ENCODE measurements around the gene ZBTB46. TPM values are rescaled to one million over a fixed set of nuclear protein-coding genes. Genes with fewer than 3 reads are reported as not detected.

Gene ZBTB46
- polyA plus RNA-seq, 1 experiment, result 2.0 TPM

- H3K9me3 ChIP-seq (ENCODE audit: control insufficient read depth, insufficient read depth, low read length), result peaks cover 7% of the 10 kb centered on the region; the same call in 1 of the 2 replicates
- no peaks in the 10 kb centered on the region for H3K27me3 ChIP-seq (ENCODE audit: control insufficient read depth, insufficient read depth, low read length)
- POLR2A ChIA-PET, result interaction anchor here (0.6 to 2.5 kb wide), 4 partner anchors 30 to 328 kb away, joined by 5 to 17 read pairs (median 6); partner anchors contain the start of genes TCEA2 and TPD52L2
- no peak for TF ChIP-seq CTCF (IDR thresholded peaks at IDR 0.05; ENCODE audit: low read depth, low read length)
- no peak overlapping the region for H3K4me3 ChIP-seq (ENCODE audit: low read depth, low read length)
- peak overlapping the region; percentile 92 for H3K27ac ChIP-seq (ENCODE audit: low read depth, low read length)
- CTCF ChIA-PET, result no interaction called here
- DNase-seq (ENCODE audit: low read depth, low spot score), result peak; percentile 96
Measured at GRCh38 chr20:63835021-63835858, 4.2 kb upstream of the ZBTB46 start.

GRCh38 chr20:63834491-63834880 lies 3.4 kb upstream of the ZBTB46 start:
- ChIA-PET CTCF (interaction anchor here (1.2 kb wide), 1 partner anchor 59 kb away, joined by 3 read pairs; no protein-coding TSS in a partner anchor), POLR2A (interaction anchor here (0.6 to 2.5 kb wide), 4 partner anchors 31 to 327 kb away, joined by 5 to 17 read pairs (median 6); partner anchors contain the start of genes TCEA2 and TPD52L2)
- H3K27me3 ChIP-seq (ENCODE audit: control insufficient read depth, insufficient read depth, low read length), result no peaks in the 10 kb centered on the region
- no peak for DNase-seq (ENCODE audit: low read depth, low spot score)
- peaks cover 7% of the 10 kb centered on the region; the same call in 1 of the 2 replicates for H3K9me3 ChIP-seq (ENCODE audit: control insufficient read depth, insufficient read depth, low read length)
- peak overlapping the region; percentile 92 for H3K27ac ChIP-seq (ENCODE audit: low read depth, low read length)
- H3K4me3 ChIP-seq (ENCODE audit: low read depth, low read length), result no peak overlapping the region
- TF ChIP-seq CTCF (IDR thresholded peaks at IDR 0.05; ENCODE audit: low read depth, low read length), result no peak

- Histone ChIP-seq H3K27ac (ENCODE audit: low read depth, low read length) (peak overlapping the region; percentile 92), H3K4me3 (ENCODE audit: low read depth, low read length) (no peak overlapping the region), H3K9me3 (ENCODE audit: control insufficient read depth, insufficient read depth, low read length) (peaks cover 7% of the 10 kb centered on the region; the same call in 1 of the 2 replicates), H3K27me3 (ENCODE audit: control insufficient read depth, insufficient read depth, low read length) (no peaks in the 10 kb centered on the region)
- peak; percentile 74 for DNase-seq (ENCODE audit: low read depth, low spot score)
- no peak for TF ChIP-seq CTCF (IDR thresholded peaks at IDR 0.05; ENCODE audit: low read depth, low read length)
- CTCF ChIA-PET, result interaction anchor here (1.2 kb wide), 1 partner anchor 59 kb away, joined by 3 read pairs; no protein-coding TSS in a partner anchor
- POLR2A ChIA-PET, result interaction anchor here (0.6 to 2.5 kb wide), 5 partner anchors 12 to 953 kb away, joined by 3 to 17 read pairs (median 3); partner anchors contain the start of genes SLC2A4RG and TPD52L2
Measured at GRCh38 chr20:63833776-63834490, 2.9 kb upstream of the ZBTB46 start.

- H3K4me3 ChIP-seq (ENCODE audit: low read depth, low read length), result peak overlapping the region; percentile 7; the same call in 1 of the 2 replicates
- TF ChIP-seq CTCF (IDR thresholded peaks at IDR 0.05; ENCODE audit: low read depth, low read length), result no peak
- DNase-seq (ENCODE audit: low read depth, low spot score), result no peak
- POLR2A ChIA-PET, result no interaction called here
- H3K9me3 ChIP-seq (ENCODE audit: control insufficient read depth, insufficient read depth, low read length), result peaks cover 7% of the 10 kb centered on the region; the same call in 1 of the 2 replicates
- no peak overlapping the region for H3K27ac ChIP-seq (ENCODE audit: low read depth, low read length)
- CTCF ChIA-PET, result no interaction called here
- H3K27me3 ChIP-seq (ENCODE audit: control insufficient read depth, insufficient read depth, low read length), result no peaks in the 10 kb centered on the region
Measured at GRCh38 chr20:63831993-63832686, 1.1 kb upstream of the ZBTB46 start.
